Natural killer cell (primary cell): ENCODE data around the gene B3GAT3. TPM values are rescaled to one million over a fixed set of nuclear protein-coding genes. Genes with fewer than 3 reads are reported as not detected.
A peak's percentile ranks its signal among the peaks of the same experiment; 100 is the strongest.
"Not testable (repeated sequence)": the region's sequence is repeated elsewhere in the genome, so short reads cannot be mapped to it uniquely, and the experiment has no call there.

Source experiments
- ATAC-seq, 3 donors: fragments of 150-1000 bp in 2 of 3; fragments of 200-7000 bp in 1 of 3; cut with Tn5 transposase; 1 replicate in 1 of 3; 2 replicates in 2 of 3; pipeline ENCODE4 v1.10.0; 2021; ENCODE audit warnings: mild to moderate bottlenecking in 2 of 3, moderate library complexity in 2 of 3
- DNase-seq, 2 donors: peaks; one replicate each; pipeline versions ENCODE4 v3.0.0 to v3.0.0-alpha.2; 2013 to 2021; ENCODE audit warnings: mixed read lengths in 1 of 2
- H3K27ac ChIP-seq: one replicate; pipeline ENCODE4 v1.5.1; 2013; ENCODE audit warnings: mild to moderate bottlenecking, low read length
- H3K27me3 ChIP-seq: one replicate; pipeline ENCODE4 v1.6.1; 2013; ENCODE audit warnings: low read length; ENCODE audit not compliant: control insufficient read depth, insufficient read depth
- H3K36me3 ChIP-seq: one replicate; pipeline ENCODE4 v1.6.1; 2013; ENCODE audit warnings: low read length; ENCODE audit not compliant: control insufficient read depth, insufficient read depth
- H3K4me1 ChIP-seq: one replicate; pipeline ENCODE4 v1.6.1; 2013; ENCODE audit warnings: low read length; ENCODE audit not compliant: control insufficient read depth, insufficient read depth
- H3K4me3 ChIP-seq: one replicate; pipeline ENCODE4 v1.5.1; 2013; ENCODE audit warnings: low read length
- H3K9me3 ChIP-seq: one replicate; pipeline ENCODE4 v1.6.1; 2013; ENCODE audit warnings: low read length; ENCODE audit not compliant: control insufficient read depth, insufficient read depth
- H3K27ac Mint-ChIP-seq, 2 donors: one replicate each; pipeline ENCODE4 v1.8.0; 2022; ENCODE audit warnings: mild to moderate bottlenecking in 2 of 2, mixed read lengths in 2 of 2, moderate library complexity in 1 of 2
- H3K27me3 Mint-ChIP-seq, 2 donors: one replicate each; pipeline ENCODE4 v1.8.0; 2022; ENCODE audit warnings: low read depth in 2 of 2, mixed read lengths in 2 of 2
- H3K36me3 Mint-ChIP-seq: one replicate; pipeline ENCODE4 v1.8.0; 2022; ENCODE audit warnings: mixed read lengths
- H3K4me1 Mint-ChIP-seq, 2 donors: one replicate each; pipeline ENCODE4 v1.8.0; 2022; ENCODE audit warnings: mixed read lengths in 2 of 2
- H3K4me3 Mint-ChIP-seq: one replicate; pipeline ENCODE4 v1.8.0; 2022; ENCODE audit warnings: mild to moderate bottlenecking, moderate library complexity, mixed read lengths
- H3K9me3 Mint-ChIP-seq, 2 donors: one replicate each; pipeline ENCODE4 v1.8.0; 2022; ENCODE audit warnings: mixed read lengths in 2 of 2
- WGBS: methylation state at CpG from one replicate; pipeline ENCODE4 v1.1.7; 2013; ENCODE audit warnings: missing lambda C conversion rate; ENCODE audit not compliant: insufficient coverage; 5-methylcytosine and 5-hydroxymethylcytosine counted together
- intact Hi-C: fragments of 100-400 bp; cut with micrococcal nuclease; formaldehyde crosslinking; loops from one replicate; pipeline ENCODE4 v1.14.2; 2022
- total RNA-seq, 4 donors: library from RNA; stranded (reverse); fragments of 120-200 nt in 1 of 4; gene quantifications; one replicate each; pipeline versions ENCODE4 v1.2.3 to v1.2.4, GENCODE V29; 2013 to 2022
- TF ChIP-seq, protein P1 (sequence below): fragments of 200-600 bp; IDR thresholded peaks from one replicate; pipeline ENCODE4 v1.8.0; 2022; ENCODE audit warnings: antibody characterized with exemption

The B3GAT3 gene
- total RNA-seq, 3 donors from 2014 or later (not counting 1 experiment from before 2014, with no cell fraction given): 64.9 to 80.3 (median 77.9) TPM

DNA sequence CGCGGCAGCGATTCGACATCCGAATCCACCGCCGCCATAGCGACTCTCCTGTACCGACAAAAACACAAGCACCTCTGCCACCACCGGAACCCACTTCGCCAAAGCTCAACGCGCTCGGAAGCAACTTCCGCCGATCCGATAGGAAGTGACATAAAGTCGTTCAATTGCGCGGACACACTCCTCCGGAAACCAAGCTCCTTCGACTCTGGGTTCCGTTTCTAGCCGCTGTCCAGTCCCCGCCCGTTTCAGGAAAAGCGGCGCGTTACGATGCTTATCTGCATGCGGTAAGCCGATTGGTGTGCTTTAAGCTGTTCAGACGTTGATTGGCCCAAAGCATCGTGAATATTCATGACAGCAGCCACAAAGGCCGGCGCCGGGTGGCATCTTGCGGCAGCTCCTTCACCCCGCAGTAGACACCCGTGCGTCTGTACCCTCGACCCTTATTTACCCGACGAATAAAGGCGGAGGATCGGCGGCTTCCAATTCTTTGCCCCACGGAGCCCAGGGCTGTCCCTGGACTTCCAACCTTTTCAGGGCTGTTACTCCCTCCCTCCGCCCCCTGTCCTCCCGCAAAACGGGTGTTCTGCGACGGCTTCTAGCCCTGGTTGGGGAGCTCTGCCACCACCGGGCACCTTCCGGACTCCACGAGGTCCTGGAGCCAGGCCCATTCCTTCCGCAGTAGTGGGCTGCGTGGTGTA, 30.2 kb downstream of the B3GAT3 start, which contains the start of gene TUT1:
TSS of gene TUT1 (minus strand) at position 76 of the 698 bp plus-strand sequence. CDS start at position 38, 38 bp downstream.
- Histone ChIP-seq H3K4me3 (peak within 1 kb of the TSS; percentile 58), H3K36me3 (peaks cover 40% of the 10 kb centered on the region), H3K4me1 (peaks cover 32% of the 10 kb centered on the region), H3K27me3 (no peaks in the 10 kb centered on the region), H3K9me3 (no peaks in the 10 kb centered on the region), H3K27ac (peak within 1 kb of the TSS; percentile 90)
- intact Hi-C loops: loop anchor here (1.0 to 5.0 kb wide), 9 partner anchors 8 to 291 kb away; partner anchors contain the start of genes BSCL2, C11orf98, CSKMT and GNG3
- DNase-seq: peak; percentile 91 to 99
- Mint-ChIP-seq H3K36me3 (peaks cover 7% of the 10 kb centered on the region), H3K4me1 (peaks cover 32 to 40% of the 10 kb centered on the region in 2 donors), H3K4me3 (peak within 1 kb of the TSS; percentile 98), H3K27me3 (no peaks in the 10 kb centered on the region), H3K9me3 (no peaks in the 10 kb centered on the region), H3K27ac (peak within 1 kb of the TSS; percentile 94 to 97)
- peak; percentile 84 to 95 (median 87) for ATAC-seq
- TF ChIP-seq, protein P1, sequence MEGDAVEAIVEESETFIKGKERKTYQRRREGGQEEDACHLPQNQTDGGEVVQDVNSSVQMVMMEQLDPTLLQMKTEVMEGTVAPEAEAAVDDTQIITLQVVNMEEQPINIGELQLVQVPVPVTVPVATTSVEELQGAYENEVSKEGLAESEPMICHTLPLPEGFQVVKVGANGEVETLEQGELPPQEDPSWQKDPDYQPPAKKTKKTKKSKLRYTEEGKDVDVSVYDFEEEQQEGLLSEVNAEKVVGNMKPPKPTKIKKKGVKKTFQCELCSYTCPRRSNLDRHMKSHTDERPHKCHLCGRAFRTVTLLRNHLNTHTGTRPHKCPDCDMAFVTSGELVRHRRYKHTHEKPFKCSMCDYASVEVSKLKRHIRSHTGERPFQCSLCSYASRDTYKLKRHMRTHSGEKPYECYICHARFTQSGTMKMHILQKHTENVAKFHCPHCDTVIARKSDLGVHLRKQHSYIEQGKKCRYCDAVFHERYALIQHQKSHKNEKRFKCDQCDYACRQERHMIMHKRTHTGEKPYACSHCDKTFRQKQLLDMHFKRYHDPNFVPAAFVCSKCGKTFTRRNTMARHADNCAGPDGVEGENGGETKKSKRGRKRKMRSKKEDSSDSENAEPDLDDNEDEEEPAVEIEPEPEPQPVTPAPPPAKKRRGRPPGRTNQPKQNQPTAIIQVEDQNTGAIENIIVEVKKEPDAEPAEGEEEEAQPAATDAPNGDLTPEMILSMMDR: no peak
- under 1% methylated on average over 58 of the region's 58 CpGs for WGBS

DNA sequence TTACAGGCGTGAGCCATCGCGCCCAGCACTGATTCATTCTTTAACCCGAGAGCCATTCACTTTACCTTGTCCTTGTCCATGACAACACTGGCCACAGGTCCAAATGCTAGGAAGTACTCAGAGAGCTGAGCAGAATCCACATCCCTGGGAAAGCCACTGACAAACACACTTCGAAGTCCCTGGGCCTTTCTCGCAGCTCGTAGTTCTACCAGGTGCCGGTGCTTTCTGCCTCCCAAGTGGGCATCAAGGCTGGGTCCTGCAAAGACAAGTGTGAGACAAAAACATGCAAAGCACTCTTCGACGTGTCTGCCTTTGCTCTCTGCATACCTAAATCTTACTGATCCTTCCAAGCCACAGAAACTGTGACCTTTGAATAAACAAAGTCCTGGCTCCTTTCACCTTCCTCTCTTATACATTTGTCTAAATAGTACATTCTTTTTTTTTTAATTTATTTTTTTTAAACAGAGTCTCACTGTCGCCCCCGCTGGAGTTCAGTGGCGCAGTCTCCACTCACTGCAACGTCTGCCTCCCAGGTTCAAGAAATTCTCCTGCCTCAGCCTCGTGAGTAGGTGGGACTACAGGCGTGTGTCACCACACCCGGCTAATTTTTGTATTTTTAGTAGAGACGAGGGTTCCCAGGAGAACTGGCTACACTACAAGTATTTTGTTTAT, 32.7 kb downstream of the B3GAT3 start:
- Histone ChIP-seq H3K4me1 (peaks cover 32% of the 10 kb centered on the region), H3K36me3 (peaks cover 23% of the 10 kb centered on the region), H3K27me3 (no peaks in the 10 kb centered on the region), H3K4me3 (no peak overlapping the region), H3K27ac (no peak overlapping the region), H3K9me3 (no peaks in the 10 kb centered on the region)
- H3K27me3 Mint-ChIP-seq: no peaks in the 10 kb centered on the region
- no peaks in the 10 kb centered on the region for H3K9me3 Mint-ChIP-seq
- ATAC-seq: no peak
- TF ChIP-seq, protein P1: no peak
- peaks cover 27 to 34% of the 10 kb centered on the region in 2 donors for H3K4me1 Mint-ChIP-seq
- H3K27ac Mint-ChIP-seq: peak overlapping the region in 1 of 2 donors; percentile 97
- H3K4me3 Mint-ChIP-seq: peak overlapping the region; percentile 98
- no peaks in the 10 kb centered on the region for H3K36me3 Mint-ChIP-seq
- DNase-seq: peak in 1 of 2 donors; percentile 43
- intact Hi-C loops: no loop called here
- 79% methylated on average over 15 of the region's 18 CpGs for WGBS

DNA sequence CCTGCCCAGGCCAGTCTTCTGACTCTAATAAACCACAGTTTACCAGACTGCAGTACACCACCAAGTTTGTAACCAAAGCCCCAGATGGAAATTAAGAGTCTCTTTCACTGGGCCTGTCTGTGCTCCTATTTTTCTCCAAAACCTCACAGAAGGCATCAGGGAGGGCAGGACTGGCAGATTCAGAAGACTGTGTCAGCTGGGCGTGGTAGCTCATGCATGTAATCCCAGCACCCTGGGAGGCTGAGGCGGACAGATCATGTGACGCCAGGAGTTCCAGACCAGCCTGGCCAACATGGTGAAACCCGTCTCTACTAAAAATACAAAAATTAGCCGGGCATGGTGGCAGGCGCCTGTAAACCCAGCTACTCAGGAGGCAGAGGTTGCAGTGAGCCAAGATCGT, 36.4 kb downstream of the B3GAT3 start:
- H3K9me3 ChIP-seq, H3K27me3 ChIP-seq, H3K27ac Mint-ChIP-seq, intact Hi-C loops, H3K36me3 Mint-ChIP-seq, H3K9me3 Mint-ChIP-seq, ATAC-seq, DNase-seq, H3K4me3 Mint-ChIP-seq, H3K4me3 ChIP-seq, H3K4me1 Mint-ChIP-seq, H3K27ac ChIP-seq, H3K27me3 Mint-ChIP-seq, H3K4me1 ChIP-seq: not testable (repeated sequence)
- H3K36me3 ChIP-seq: peaks cover 30% of the 10 kb centered on the region
- WGBS: 98% methylated on average over 7 of the region's 7 CpGs

DNA sequence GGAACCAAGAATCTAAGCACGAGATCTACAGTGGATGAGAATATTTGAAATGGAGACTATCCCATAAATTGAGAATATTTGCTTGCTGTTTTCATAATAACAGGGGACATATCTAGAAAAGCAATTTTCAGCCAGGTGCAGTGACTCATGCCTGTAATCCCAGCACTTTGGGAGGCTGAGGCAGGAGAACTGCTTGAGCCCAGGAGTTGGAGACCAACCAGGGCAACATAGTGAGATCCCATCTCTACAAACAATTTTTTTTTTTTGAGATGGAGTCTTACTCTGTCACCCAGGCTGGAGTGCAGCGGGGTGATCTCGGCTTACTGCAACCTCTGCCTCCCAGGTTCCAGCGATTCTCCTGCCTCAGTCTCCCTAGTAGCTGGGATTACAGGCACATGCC, 40.1 kb downstream of the B3GAT3 start:
- H3K4me3 ChIP-seq, DNase-seq, H3K4me1 ChIP-seq, H3K27ac Mint-ChIP-seq, H3K9me3 ChIP-seq, H3K27me3 ChIP-seq, H3K9me3 Mint-ChIP-seq, H3K27ac ChIP-seq, H3K27me3 Mint-ChIP-seq, ATAC-seq, H3K4me3 Mint-ChIP-seq, H3K36me3 Mint-ChIP-seq, intact Hi-C loops, H3K4me1 Mint-ChIP-seq: not testable (repeated sequence)
- peaks cover 36% of the 10 kb centered on the region for H3K36me3 ChIP-seq
- 97% methylated on average over 4 of the region's 4 CpGs for WGBS
